ACC112 (cell line): ENCODE measurements around the gene RAPSN.

Experiments used
- H2AFZ ChIP-seq: fragments of 200-600 bp; sonication (generic); one replicate; pipeline ENCODE4 v1.6.0; 2017; ENCODE audit warnings: antibody characterized with exemption, low read length; ENCODE audit not compliant: unreplicated experiment
- H3K27ac ChIP-seq: fragments of 200-600 bp; sonication (generic); 2 replicates; pipeline ENCODE4 v1.5.1; 2014; ENCODE audit warnings: low read depth, mild to moderate bottlenecking, antibody characterized with exemption, low read length, moderate library complexity
- H3K27me3 ChIP-seq: fragments of 200-600 bp; sonication (generic); 2 replicates; pipeline ENCODE4 v1.6.1; 2014; ENCODE audit warnings: mild to moderate bottlenecking, antibody characterized with exemption, low read length, moderate library complexity, mixed read lengths; ENCODE audit not compliant: insufficient read depth
- H3K36me3 ChIP-seq: fragments of 200-600 bp; sonication (generic); 2 replicates; pipeline ENCODE4 v1.6.1; 2016; ENCODE audit warnings: mild to moderate bottlenecking, antibody characterized with exemption, low read length, moderate library complexity, mixed read lengths; ENCODE audit not compliant: insufficient read depth
- H3K4me1 ChIP-seq: fragments of 200-600 bp; sonication (generic); one replicate; pipeline ENCODE4 v1.6.1; 2016; ENCODE audit warnings: low read length, mixed read lengths; ENCODE audit not compliant: insufficient read depth, unreplicated experiment, control insufficient read depth
- H3K4me3 ChIP-seq: fragments of 200-600 bp; sonication (generic); 2 replicates; pipeline ENCODE4 v1.5.1; 2014; ENCODE audit warnings: mild to moderate bottlenecking, low read depth, low read length
- H3K79me2 ChIP-seq: fragments of 200-600 bp; sonication (generic); one replicate; pipeline ENCODE4 v1.6.0; 2016; ENCODE audit warnings: low read length; ENCODE audit not compliant: control insufficient read depth, unreplicated experiment, insufficient read depth

The RAPSN gene

DNA sequence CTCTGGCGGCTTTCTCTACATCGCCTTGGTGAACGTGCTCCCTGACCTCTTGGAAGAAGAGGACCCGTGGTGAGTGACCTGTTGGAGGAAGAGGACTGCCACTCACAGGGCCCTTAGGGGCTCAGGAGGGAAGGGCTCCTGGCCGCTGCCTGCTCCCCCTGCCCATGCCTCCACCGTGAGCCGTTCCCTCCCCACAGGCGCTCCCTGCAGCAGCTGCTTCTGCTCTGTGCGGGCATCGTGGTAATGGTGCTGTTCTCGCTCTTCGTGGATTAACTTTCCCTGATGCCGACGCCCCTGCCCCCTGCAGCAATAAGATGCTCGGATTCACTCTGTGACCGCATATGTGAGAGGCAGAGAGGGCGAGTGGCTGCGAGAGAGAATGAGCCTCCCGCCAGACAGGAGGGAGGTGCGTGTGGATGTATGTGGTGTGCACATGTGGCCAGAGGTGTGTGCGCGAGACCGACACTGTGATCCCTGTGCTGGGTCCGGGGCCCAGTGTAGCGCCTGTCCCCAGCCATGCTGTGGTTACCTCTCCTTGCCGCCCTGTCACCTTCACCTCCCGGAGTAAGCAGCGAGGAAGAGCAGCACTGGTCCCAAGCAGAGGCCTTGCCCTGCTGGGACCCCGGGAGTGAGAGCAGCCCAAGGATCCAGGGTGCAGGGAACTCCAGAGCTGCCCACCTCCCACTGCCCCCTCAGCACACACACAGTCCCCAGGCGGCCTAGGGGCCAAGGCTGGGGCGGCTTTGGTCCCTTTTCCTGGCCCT, 33.7 kb downstream of the RAPSN start:
- Histone ChIP-seq H3K27me3 (no peaks in the 10 kb centered on the region), H3K4me1 (peaks cover 45% of the 10 kb centered on the region), H3K27ac (peak overlapping the region; percentile 51), H3K4me3 (no peak overlapping the region), H3K36me3 (peaks cover 15% of the 10 kb centered on the region; the same call in 1 of the 2 replicates), H2AFZ (no peak overlapping the region), H3K79me2 (peaks cover 19% of the 10 kb centered on the region)

DNA sequence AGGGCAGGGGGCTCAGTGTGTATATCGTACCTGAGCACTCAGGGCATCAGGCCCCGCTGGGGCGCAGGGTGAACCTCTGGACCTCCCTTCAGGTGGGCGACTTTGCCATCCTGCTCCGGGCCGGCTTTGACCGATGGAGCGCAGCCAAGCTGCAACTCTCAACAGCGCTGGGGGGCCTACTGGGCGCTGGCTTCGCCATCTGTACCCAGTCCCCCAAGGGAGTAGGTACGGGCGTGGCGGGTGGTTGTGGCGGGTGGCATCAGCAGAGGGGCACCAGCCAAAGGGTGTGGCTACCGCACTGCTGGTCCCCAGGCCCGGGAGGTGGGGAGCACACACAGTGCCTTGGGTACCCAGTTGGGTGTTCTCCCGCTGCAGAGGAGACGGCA, 34.3 kb downstream of the RAPSN start:
- Histone ChIP-seq H3K79me2 (peaks cover 25% of the 10 kb centered on the region), H3K27ac (peak overlapping the region; percentile 74), H3K4me3 (no peak overlapping the region), H3K27me3 (no peaks in the 10 kb centered on the region), H3K36me3 (peaks cover 9% of the 10 kb centered on the region; the same call in 1 of the 2 replicates), H3K4me1 (peaks cover 51% of the 10 kb centered on the region), H2AFZ (no peak overlapping the region)

DNA sequence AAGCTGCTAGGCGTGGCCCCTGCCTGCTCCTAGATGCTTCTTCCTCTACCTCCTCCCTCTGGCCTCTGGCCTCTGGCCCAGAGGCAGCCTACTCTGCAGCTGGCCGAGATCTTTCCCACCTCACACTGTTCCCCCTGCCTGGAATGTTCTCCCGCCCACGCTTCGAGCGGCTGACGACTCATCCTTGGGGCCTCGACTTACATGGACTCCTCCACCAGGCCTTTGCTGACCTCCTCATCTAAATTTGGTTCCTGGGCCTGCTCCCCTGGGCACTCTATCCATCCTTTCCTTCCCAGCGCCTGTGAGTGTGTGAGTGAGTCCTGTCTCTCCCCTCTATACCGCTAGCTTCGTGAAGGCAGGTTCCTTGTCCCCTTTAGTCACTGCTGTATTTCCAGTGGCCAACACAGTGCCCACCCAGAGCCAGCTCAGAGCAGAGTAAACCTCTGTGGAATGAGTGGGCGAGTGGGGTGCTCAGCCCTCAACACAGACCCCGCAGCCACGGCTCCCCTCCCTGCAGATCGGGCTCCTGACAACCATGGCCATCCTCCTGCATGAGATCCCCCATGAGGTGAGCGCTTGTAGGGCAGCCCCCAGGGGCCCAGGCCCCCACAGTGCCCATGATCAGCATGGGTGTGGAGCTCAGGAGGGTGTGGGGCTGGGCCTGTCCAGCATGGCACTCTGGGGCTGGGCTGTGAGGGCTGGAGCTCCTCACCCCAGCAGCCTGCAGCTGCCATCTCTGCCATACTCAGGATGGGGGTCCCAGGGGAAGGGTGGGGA, 34.8 kb downstream of the RAPSN start:
- Histone ChIP-seq H3K4me3 (peak overlapping the region; percentile 6; the same call in 1 of the 2 replicates), H3K27ac (peak overlapping the region; percentile 74), H2AFZ (no peak overlapping the region), H3K36me3 (peaks cover 6% of the 10 kb centered on the region; the same call in 1 of the 2 replicates), H3K79me2 (peaks cover 31% of the 10 kb centered on the region), H3K27me3 (no peaks in the 10 kb centered on the region), H3K4me1 (peaks cover 51% of the 10 kb centered on the region)

DNA sequence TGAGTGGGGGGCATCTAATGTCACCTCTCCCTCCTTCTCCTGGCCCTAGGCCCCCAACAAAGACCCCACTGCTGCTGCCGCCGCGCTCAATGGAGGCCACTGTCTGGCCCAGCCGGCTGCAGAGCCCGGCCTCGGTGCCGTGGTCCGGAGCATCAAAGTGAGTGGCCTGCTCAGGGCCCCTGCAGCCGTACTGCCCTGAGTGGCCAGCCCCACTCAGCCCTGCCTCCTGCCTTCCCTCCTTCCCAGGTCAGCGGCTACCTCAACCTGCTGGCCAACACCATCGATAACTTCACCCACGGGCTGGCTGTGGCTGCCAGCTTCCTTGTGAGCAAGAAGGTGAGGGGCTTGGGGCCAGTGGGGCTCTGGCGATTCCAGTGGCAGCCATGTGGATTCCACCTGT, 35.6 kb downstream of the RAPSN start:
- H3K79me2 ChIP-seq: peaks cover 37% of the 10 kb centered on the region
- H2AFZ ChIP-seq: no peak overlapping the region
- no peaks in the 10 kb centered on the region for H3K27me3 ChIP-seq
- peaks cover 4% of the 10 kb centered on the region; the same call in 1 of the 2 replicates for H3K36me3 ChIP-seq
- H3K27ac ChIP-seq: peak overlapping the region; percentile 74
- H3K4me1 ChIP-seq: peaks cover 51% of the 10 kb centered on the region
- peak overlapping the region; percentile 6; the same call in 1 of the 2 replicates for H3K4me3 ChIP-seq

DNA sequence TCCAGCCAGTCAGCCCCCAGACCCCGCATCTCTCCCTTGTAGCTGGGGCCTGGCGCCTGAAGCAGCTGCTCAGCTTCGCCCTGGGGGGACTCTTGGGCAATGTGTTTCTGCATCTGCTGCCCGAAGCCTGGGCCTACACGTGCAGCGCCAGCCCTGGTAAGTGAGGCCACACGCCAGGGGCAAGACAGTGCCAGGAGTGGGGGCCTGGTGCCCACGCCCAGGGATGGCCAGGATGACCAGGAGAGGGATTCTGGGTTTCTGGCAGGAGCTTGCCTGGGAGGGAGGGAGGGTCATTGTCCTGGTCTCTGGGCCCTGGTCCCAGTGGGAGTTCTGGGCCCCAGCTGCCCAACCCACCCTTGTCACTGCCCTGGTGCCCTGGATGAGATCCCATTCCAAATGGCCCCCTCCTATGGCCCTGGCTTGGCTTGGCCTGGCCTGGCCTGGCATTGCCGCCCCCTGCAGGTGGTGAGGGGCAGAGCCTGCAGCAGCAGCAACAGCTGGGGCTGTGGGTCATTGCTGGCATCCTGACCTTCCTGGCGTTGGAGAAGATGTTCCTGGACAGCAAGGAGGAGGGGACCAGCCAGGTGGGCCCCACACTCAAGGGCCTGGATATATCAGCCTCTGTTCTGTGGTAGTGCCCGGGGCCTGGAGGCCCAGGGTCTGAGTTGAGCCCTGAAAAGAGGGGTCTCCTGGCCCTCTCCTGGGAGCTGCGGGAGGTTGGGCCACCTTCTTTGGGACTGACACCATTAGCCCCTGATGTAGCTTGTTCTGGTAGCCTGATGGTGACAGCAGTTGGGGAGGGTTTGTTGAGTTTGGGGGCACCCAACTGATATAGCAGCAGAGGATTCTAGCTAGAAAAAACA, 36.8 kb downstream of the RAPSN start:
- no peak overlapping the region for H3K27ac ChIP-seq
- H3K4me3 ChIP-seq: no peak overlapping the region

DNA sequence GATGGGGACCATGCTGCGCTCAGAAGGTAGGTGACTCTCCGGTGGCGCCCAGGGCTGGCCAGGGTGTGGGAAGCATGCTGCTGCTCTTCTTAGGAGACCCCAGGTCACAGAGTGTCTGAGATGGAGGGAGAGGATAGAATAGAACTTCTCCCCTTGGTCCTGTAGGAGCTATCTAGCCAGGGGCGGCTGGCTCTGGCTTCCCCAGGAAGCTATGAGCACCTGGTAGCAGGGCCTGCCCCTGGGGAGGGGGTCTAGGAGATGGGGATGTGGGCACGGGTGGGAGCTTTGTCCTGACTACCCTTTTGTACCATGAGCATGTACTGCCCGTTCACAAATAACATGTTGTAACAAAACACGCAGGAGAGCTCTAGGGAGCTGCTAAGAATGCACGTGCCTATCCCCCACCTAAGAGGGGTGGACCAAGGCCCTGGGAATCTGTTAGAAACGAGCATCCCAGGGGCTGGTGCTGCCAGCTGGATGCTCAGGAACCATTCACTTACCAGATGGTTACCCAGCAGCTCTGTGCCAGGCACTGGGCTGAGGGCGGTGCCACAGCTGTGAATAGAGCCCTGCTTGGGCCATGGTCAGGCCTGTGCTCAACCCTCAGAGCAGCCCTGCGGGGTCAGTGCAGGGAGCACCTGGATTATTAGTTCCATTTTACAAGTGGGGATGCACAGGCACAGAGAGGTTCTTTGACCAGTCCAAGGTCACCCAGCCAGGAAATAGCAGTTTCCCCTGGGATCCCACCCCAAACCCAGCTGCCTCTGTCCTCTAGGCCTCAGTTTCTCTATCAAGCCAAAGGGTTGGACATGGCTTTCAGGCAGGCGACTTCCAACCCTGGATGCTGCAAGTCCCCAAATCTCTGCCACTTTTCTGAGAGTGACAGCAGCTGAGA, 38.3 kb downstream of the RAPSN start:
- no peak overlapping the region for H2AFZ ChIP-seq
- peaks cover 49% of the 10 kb centered on the region for H3K4me1 ChIP-seq
- H3K4me3 ChIP-seq: peak overlapping the region; percentile 91

More for the DNA sequence above, 36.8 kb downstream of the RAPSN start:
- Histone ChIP-seq H2AFZ (no peak overlapping the region), H3K27me3 (no peaks in the 10 kb centered on the region), H3K36me3 (peaks cover 4% of the 10 kb centered on the region; the same call in 1 of the 2 replicates), H3K4me1 (peaks cover 53% of the 10 kb centered on the region), H3K79me2 (peaks cover 37% of the 10 kb centered on the region)

DNA sequence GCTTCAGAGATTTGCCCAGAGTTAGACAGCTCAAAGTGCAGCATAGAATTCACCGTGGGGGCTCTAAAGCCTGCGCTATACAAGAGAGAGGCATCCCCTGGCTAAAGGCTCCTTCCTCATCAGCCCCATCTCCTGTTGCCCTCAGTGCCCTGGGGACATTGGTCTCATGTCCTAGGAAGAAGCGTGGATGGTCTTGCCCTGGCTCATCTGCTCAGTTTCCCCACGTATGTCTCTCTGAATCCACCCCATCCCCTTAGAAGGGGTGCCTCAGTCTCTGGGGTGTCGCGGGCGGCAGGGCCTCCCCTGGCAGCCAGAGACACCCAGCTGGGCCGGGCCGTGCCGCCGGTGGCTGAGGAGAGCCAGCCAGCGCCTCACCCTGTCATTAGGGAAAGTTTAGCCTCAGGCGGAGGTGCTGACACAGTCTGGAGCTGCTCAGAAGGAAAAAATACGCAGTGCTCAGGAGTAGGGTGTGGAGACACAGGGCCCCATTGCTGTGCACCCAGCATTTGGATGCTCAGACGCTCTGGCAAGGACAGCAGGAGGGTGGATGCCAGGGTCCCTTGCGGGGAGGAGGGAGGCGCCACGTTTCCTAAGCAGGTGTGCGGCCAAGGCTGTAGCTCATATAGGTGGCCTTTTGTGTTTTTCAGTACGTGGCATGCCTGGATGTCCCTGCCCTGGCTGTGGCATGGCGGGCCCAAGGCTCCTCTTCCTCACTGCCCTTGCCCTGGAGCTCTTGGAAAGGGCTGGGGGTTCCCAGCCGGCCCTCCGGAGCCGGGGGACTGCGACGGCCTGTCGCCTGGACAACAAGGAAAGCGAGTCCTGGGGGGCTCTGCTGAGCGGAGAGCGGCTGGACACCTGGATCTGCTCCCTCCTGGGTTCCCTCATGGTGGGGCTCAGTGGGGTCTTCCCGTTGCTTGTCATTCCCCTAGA, 39.2 kb downstream of the RAPSN start:
- H3K4me1 ChIP-seq: peaks cover 40% of the 10 kb centered on the region
- H3K27me3 ChIP-seq: no peaks in the 10 kb centered on the region
- H2AFZ ChIP-seq: no peak overlapping the region
- H3K36me3 ChIP-seq: peaks cover 4% of the 10 kb centered on the region; the same call in 1 of the 2 replicates
- H3K79me2 ChIP-seq: peaks cover 37% of the 10 kb centered on the region
- H3K4me3 ChIP-seq: peak overlapping the region; percentile 91
- peak overlapping the region; percentile 80 for H3K27ac ChIP-seq

More for the DNA sequence above, 38.3 kb downstream of the RAPSN start:
- no peaks in the 10 kb centered on the region for H3K27me3 ChIP-seq
- H3K79me2 ChIP-seq: peaks cover 37% of the 10 kb centered on the region
- H3K36me3 ChIP-seq: peaks cover 4% of the 10 kb centered on the region; the same call in 1 of the 2 replicates
- H3K27ac ChIP-seq: no peak overlapping the region

DNA sequence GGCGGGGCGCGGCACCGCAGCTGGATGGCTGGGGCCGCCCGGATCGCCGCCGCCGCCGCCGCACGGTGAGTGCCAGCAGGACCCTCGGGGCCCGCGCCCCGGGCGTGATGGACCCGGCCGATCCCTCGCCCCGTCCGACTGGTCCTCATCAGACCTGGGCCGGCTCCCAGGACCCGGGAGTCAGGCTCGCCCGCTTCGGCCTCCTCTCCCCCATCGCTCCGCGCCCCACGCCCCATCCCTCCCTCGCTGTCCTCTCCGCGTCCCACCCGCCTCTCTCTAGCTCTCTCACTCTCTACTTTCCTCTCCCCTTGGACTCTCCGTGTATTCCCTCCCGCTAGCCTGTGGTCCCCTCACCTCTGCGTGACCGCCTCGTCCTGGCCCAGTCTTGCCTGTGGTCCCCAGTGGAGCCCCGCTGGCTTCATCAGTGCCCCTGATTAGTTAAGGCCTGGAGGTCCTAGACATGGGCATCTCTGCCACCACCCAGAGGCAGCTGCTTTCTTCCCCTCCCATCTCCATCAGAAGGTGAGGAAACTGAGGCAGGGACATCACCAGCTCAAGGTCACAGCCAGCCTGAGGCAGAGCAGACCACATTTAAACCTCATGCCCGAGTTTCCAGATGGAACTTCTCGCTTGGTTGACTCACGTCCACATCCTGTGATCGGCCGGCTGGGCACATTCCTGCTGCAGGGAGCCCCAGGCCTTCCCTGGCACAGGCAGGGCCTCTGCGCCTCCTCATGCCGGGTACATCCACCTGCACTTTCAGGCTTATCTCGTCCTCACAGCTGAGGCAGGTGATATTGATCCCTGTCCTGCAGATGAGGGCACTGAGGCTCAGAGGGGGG, 40.1 kb downstream of the RAPSN start:
- peak overlapping the region; percentile 80 for H3K27ac ChIP-seq
- peak overlapping the region; percentile 34 for H2AFZ ChIP-seq
- no peaks in the 10 kb centered on the region for H3K36me3 ChIP-seq
- H3K79me2 ChIP-seq: peaks cover 37% of the 10 kb centered on the region
- H3K4me3 ChIP-seq: peak overlapping the region; percentile 91
- no peaks in the 10 kb centered on the region for H3K27me3 ChIP-seq
- peaks cover 31% of the 10 kb centered on the region for H3K4me1 ChIP-seq
